H1 (cell line): ENCODE data around the gene CD8B2.

Source experiments
- ATF2 ChIP-seq: IDR thresholded peaks from 2 replicates; pipeline ENCODE4 v1.6.1; 2012; ENCODE audit warnings: low read length, inconsistent platforms
- BRCA1 ChIP-seq: IDR thresholded peaks from 2 replicates; pipeline ENCODE4 v1.6.1; 2012; ENCODE audit warnings: low read depth, low read length, improper control_type of control experiment
- CHD2 ChIP-seq: IDR thresholded peaks from 2 replicates; pipeline ENCODE4 v1.6.1; 2012; ENCODE audit warnings: low read length, improper control_type of control experiment
- EGR1 ChIP-seq: IDR thresholded peaks from 2 replicates; pipeline ENCODE4 v1.6.1; 2011; ENCODE audit warnings: low read depth, low read length, borderline replicate concordance
- EP300 ChIP-seq, 2 experiments: IDR thresholded peaks; 1 replicate in 1 of 2; 2 replicates in 1 of 2; pipeline ENCODE4 v1.6.1; 2011 to 2012; ENCODE audit warnings: low read depth in 2 of 2, low read length in 2 of 2, mild to moderate bottlenecking in 2 of 2, borderline replicate concordance in 1 of 2, inconsistent platforms in 1 of 2, moderate library complexity in 1 of 2
- EZH2 ChIP-seq: fragments of 200-600 bp; sonication (generic); IDR thresholded peaks from 2 replicates; pipeline ENCODE4 v1.7.1; 2012; ENCODE audit warnings: low read depth, mild to moderate bottlenecking, moderate library complexity, low read length, inconsistent platforms; ENCODE audit not compliant: severe bottlenecking
- GABPA ChIP-seq: IDR thresholded peaks from 2 replicates; pipeline ENCODE4 v1.6.1; 2011; ENCODE audit warnings: mild to moderate bottlenecking, low read length, moderate library complexity, borderline replicate concordance; ENCODE audit not compliant: insufficient read depth
- JUND ChIP-seq: IDR thresholded peaks from 2 replicates; pipeline ENCODE4 v1.6.1; 2011; ENCODE audit warnings: mild to moderate bottlenecking, improper control_type of control experiment, low read length
- NRF1 ChIP-seq: IDR thresholded peaks from 2 replicates; pipeline ENCODE4 v1.6.1; 2011; ENCODE audit warnings: mild to moderate bottlenecking, low read depth, low read length, improper control_type of control experiment
- POLR2A ChIP-seq, 2 experiments: IDR thresholded peaks; 1 replicate in 1 of 2; 2 replicates in 1 of 2; pipeline ENCODE4 v1.6.1; 2011; ENCODE audit warnings: low read depth in 2 of 2, low read length in 2 of 2, mild to moderate bottlenecking in 2 of 2; ENCODE audit errors: control extremely low read depth in 1 of 2
- RFX5 ChIP-seq: IDR thresholded peaks from 2 replicates; pipeline ENCODE4 v1.6.1; 2011; ENCODE audit warnings: low read depth, low read length, improper control_type of control experiment, borderline replicate concordance
- SRF ChIP-seq: IDR thresholded peaks from 2 replicates; pipeline ENCODE4 v1.6.1; 2011; ENCODE audit warnings: mild to moderate bottlenecking, low read depth, low read length, moderate library complexity
- TF ChIP-seq, protein P1 (sequence below), 3 experiments: IDR thresholded peaks; 1 replicate in 2 of 3; 2 replicates in 1 of 3; pipeline versions ENCODE4 v1.5.1 to v1.6.1; 2011; ENCODE audit warnings: low read length in 3 of 3, mild to moderate bottlenecking in 3 of 3, inconsistent platforms in 2 of 3, low read depth in 1 of 3, moderate library complexity in 1 of 3; ENCODE audit not compliant: insufficient read depth in 1 of 3; ENCODE audit errors: control extremely low read depth in 1 of 3
- TF ChIP-seq, protein P2 (sequence below): IDR thresholded peaks from 2 replicates; pipeline ENCODE4 v1.6.1; 2011; ENCODE audit warnings: low read depth, mild to moderate bottlenecking, low read length; ENCODE audit not compliant: insufficient read depth

DNA sequence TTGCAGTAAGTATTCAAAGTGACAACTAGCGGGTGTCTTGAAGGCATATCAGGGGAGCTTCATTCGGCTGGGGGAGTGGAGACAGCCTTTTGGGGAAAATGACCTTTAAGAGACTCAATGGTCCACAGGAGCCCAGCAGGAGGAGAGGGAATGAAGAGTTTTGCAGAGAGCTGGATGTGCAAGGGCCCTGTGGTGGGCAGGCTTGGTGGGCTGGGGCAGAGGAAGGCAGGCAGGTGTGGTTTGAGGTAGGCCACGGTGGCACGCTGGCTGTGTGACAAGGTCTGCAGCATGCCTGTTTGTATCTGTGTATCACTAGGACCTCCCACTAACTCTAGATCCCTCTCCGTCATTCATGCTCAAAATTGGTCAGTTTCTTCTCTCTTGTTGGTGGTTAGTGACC lies 53.7 kb downstream of the CD8B2 start:
- TF ChIP-seq EP300 (IDR thresholded peaks at IDR 0.05; ENCODE audit: borderline replicate concordance in 1 of 2, low read depth in 2 of 2, low read length in 2 of 2) (no peak), BRCA1 (no peak), POLR2A (IDR thresholded peaks at IDR 0.05; ENCODE audit: control extremely low read depth in 1 of 2, low read depth in 2 of 2, low read length in 2 of 2) (no peak), GABPA (no peak), CHD2 (no peak), ATF2 (no peak), EZH2 (no peak), RFX5 (no peak), EGR1 (no peak), SRF (no peak), JUND (no peak), NRF1 (no peak)
- TF ChIP-seq, protein P1, sequence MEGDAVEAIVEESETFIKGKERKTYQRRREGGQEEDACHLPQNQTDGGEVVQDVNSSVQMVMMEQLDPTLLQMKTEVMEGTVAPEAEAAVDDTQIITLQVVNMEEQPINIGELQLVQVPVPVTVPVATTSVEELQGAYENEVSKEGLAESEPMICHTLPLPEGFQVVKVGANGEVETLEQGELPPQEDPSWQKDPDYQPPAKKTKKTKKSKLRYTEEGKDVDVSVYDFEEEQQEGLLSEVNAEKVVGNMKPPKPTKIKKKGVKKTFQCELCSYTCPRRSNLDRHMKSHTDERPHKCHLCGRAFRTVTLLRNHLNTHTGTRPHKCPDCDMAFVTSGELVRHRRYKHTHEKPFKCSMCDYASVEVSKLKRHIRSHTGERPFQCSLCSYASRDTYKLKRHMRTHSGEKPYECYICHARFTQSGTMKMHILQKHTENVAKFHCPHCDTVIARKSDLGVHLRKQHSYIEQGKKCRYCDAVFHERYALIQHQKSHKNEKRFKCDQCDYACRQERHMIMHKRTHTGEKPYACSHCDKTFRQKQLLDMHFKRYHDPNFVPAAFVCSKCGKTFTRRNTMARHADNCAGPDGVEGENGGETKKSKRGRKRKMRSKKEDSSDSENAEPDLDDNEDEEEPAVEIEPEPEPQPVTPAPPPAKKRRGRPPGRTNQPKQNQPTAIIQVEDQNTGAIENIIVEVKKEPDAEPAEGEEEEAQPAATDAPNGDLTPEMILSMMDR (IDR thresholded peaks at IDR 0.05; ENCODE audit: control extremely low read depth in 1 of 3, insufficient read depth in 1 of 3, low read depth in 1 of 3, low read length in 3 of 3), result no peak
- TF ChIP-seq, protein P2, sequence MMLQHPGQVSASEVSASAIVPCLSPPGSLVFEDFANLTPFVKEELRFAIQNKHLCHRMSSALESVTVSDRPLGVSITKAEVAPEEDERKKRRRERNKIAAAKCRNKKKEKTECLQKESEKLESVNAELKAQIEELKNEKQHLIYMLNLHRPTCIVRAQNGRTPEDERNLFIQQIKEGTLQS, result no peak
